ENCODE data around the gene MAP2K5. TPM values are rescaled to one million over a fixed set of nuclear protein-coding genes. Genes with fewer than 3 reads are reported as not detected.

The MAP2K5 gene
- 10 to 100 TPM; 16.1 to 17.9 TPM for total RNA-seq

GRCh38 chr15:67542420-67543347 lies at the start of gene MAP2K5:
Gene MAP2K5 (plus strand): TSS chr15:67542703. CDS start chr15:67543336, 633 bp downstream.
- H3K27ac Mint-ChIP-seq = peak within 1 kb of the TSS; percentile 91
- peaks cover 19% of the 10 kb centered on the region for H3K4me1 Mint-ChIP-seq
- H3K27me3 Mint-ChIP-seq = no peaks in the 10 kb centered on the region
- peak; percentile 80 for ATAC-seq (replicated peaks)
- H3K9me3 Mint-ChIP-seq = no peaks in the 10 kb centered on the region
- H3K36me3 Mint-ChIP-seq (ENCODE audit: low read depth) = peaks cover under 1% of the 10 kb centered on the region
- H3K4me3 Mint-ChIP-seq = peak within 1 kb of the TSS; percentile 97

- ATAC-seq (replicated peaks) = peak; percentile 58
- no peak overlapping the region for H3K4me3 Mint-ChIP-seq
- H3K27ac Mint-ChIP-seq = no peak overlapping the region
Observed at GRCh38 chr15:67495585-67495984, 46.9 kb upstream of the MAP2K5 start.

GRCh38 chr15:67501177-67501835 lies 41.2 kb upstream of the MAP2K5 start:
- no peak for ATAC-seq (replicated peaks)
- Mint-ChIP-seq H3K27me3 (no peaks in the 10 kb centered on the region), H3K4me3 (no peak overlapping the region), H3K36me3 (ENCODE audit: low read depth) (no peaks in the 10 kb centered on the region), H3K4me1 (no peaks in the 10 kb centered on the region), H3K9me3 (no peaks in the 10 kb centered on the region), H3K27ac (no peak overlapping the region)

More at GRCh38 chr15:67495585-67495984, 46.9 kb upstream of the MAP2K5 start:
- Mint-ChIP-seq H3K9me3 (no peaks in the 10 kb centered on the region), H3K36me3 (ENCODE audit: low read depth) (no peaks in the 10 kb centered on the region), H3K27me3 (no peaks in the 10 kb centered on the region), H3K4me1 (no peaks in the 10 kb centered on the region)

- Mint-ChIP-seq H3K27ac (no peak overlapping the region), H3K4me3 (no peak overlapping the region), H3K4me1 (no peaks in the 10 kb centered on the region), H3K9me3 (no peaks in the 10 kb centered on the region), H3K36me3 (ENCODE audit: low read depth) (no peaks in the 10 kb centered on the region), H3K27me3 (no peaks in the 10 kb centered on the region)
- ATAC-seq (replicated peaks) = no peak
Observed at GRCh38 chr15:67501836-67502461, 40.6 kb upstream of the MAP2K5 start.

GRCh38 chr15:67504056-67504455 lies 38.4 kb upstream of the MAP2K5 start:
- H3K9me3 Mint-ChIP-seq = no peaks in the 10 kb centered on the region

GRCh38 chr15:67504796-67505195 lies 37.7 kb upstream of the MAP2K5 start:
- no peaks in the 10 kb centered on the region for H3K4me1 Mint-ChIP-seq
- ATAC-seq (replicated peaks) = no peak
- no peak overlapping the region for H3K27ac Mint-ChIP-seq
- H3K9me3 Mint-ChIP-seq = no peaks in the 10 kb centered on the region
- H3K36me3 Mint-ChIP-seq (ENCODE audit: low read depth) = no peaks in the 10 kb centered on the region
- H3K4me3 Mint-ChIP-seq = no peak overlapping the region
- no peaks in the 10 kb centered on the region for H3K27me3 Mint-ChIP-seq

More at GRCh38 chr15:67504056-67504455, 38.4 kb upstream of the MAP2K5 start:
- Mint-ChIP-seq H3K27me3 (no peaks in the 10 kb centered on the region), H3K36me3 (ENCODE audit: low read depth) (no peaks in the 10 kb centered on the region), H3K27ac (no peak overlapping the region), H3K4me1 (no peaks in the 10 kb centered on the region), H3K4me3 (no peak overlapping the region)
- no peak for ATAC-seq (replicated peaks)

GRCh38 chr15:67505675-67506572 lies 36.6 kb upstream of the MAP2K5 start:
- no peaks in the 10 kb centered on the region for H3K27me3 Mint-ChIP-seq
- no peak overlapping the region for H3K4me3 Mint-ChIP-seq
- H3K27ac Mint-ChIP-seq = no peak overlapping the region
- H3K4me1 Mint-ChIP-seq = no peaks in the 10 kb centered on the region
- peaks cover 5% of the 10 kb centered on the region for H3K36me3 Mint-ChIP-seq (ENCODE audit: low read depth)
- no peaks in the 10 kb centered on the region for H3K9me3 Mint-ChIP-seq
- ATAC-seq (replicated peaks) = no peak

- no peak overlapping the region for H3K27ac Mint-ChIP-seq
- H3K4me3 Mint-ChIP-seq = no peak overlapping the region
- H3K36me3 Mint-ChIP-seq (ENCODE audit: low read depth) = peaks cover 11% of the 10 kb centered on the region
- no peaks in the 10 kb centered on the region for H3K9me3 Mint-ChIP-seq
- no peak for ATAC-seq (replicated peaks)
- H3K27me3 Mint-ChIP-seq = no peaks in the 10 kb centered on the region
- no peaks in the 10 kb centered on the region for H3K4me1 Mint-ChIP-seq
Observed at GRCh38 chr15:67506775-67507747, 35.4 kb upstream of the MAP2K5 start.

GRCh38 chr15:67508407-67508806 lies 34.1 kb upstream of the MAP2K5 start:
- no peaks in the 10 kb centered on the region for H3K9me3 Mint-ChIP-seq
- no peak overlapping the region for H3K27ac Mint-ChIP-seq
- H3K4me1 Mint-ChIP-seq = no peaks in the 10 kb centered on the region
- no peak overlapping the region for H3K4me3 Mint-ChIP-seq
- H3K36me3 Mint-ChIP-seq (ENCODE audit: low read depth) = peaks cover 24% of the 10 kb centered on the region
- no peaks in the 10 kb centered on the region for H3K27me3 Mint-ChIP-seq
- no peak for ATAC-seq (replicated peaks)

GRCh38 chr15:67509918-67510317 lies 32.6 kb upstream of the MAP2K5 start:
- Mint-ChIP-seq H3K36me3 (ENCODE audit: low read depth) (peaks cover 30% of the 10 kb centered on the region), H3K9me3 (no peaks in the 10 kb centered on the region), H3K27ac (no peak overlapping the region), H3K27me3 (no peaks in the 10 kb centered on the region), H3K4me3 (no peak overlapping the region), H3K4me1 (no peaks in the 10 kb centered on the region)
- ATAC-seq (replicated peaks) = no peak

- Mint-ChIP-seq H3K4me3 (no peak overlapping the region), H3K27me3 (no peaks in the 10 kb centered on the region), H3K36me3 (ENCODE audit: low read depth) (peaks cover 35% of the 10 kb centered on the region), H3K4me1 (no peaks in the 10 kb centered on the region), H3K27ac (no peak overlapping the region), H3K9me3 (no peaks in the 10 kb centered on the region)
- ATAC-seq (replicated peaks) = no peak
Observed at GRCh38 chr15:67510597-67511190, 31.8 kb upstream of the MAP2K5 start.

GRCh38 chr15:67511606-67512005 lies 30.9 kb upstream of the MAP2K5 start:
- Mint-ChIP-seq H3K9me3 (no peaks in the 10 kb centered on the region), H3K36me3 (ENCODE audit: low read depth) (peaks cover 37% of the 10 kb centered on the region), H3K27ac (no peak overlapping the region), H3K4me1 (no peaks in the 10 kb centered on the region), H3K4me3 (no peak overlapping the region), H3K27me3 (no peaks in the 10 kb centered on the region)
- ATAC-seq (replicated peaks) = no peak

GRCh38 chr15:67512140-67512539 lies 30.4 kb upstream of the MAP2K5 start:
- Mint-ChIP-seq H3K4me3 (no peak overlapping the region), H3K9me3 (no peaks in the 10 kb centered on the region), H3K4me1 (no peaks in the 10 kb centered on the region), H3K36me3 (ENCODE audit: low read depth) (peaks cover 42% of the 10 kb centered on the region), H3K27me3 (no peaks in the 10 kb centered on the region), H3K27ac (no peak overlapping the region)
- ATAC-seq (replicated peaks) = no peak

Measured in activated T-helper 17 cell treated with anti-CD3 and anti-CD28 coated beads, Interleukin-2, amount 50 U/mL, for 72 hours (primary cell).